Right lobe of liver (tissue), 6 donors: Measurements from ENCODE around the gene EPHB1. TPM values are rescaled to one million over a fixed set of nuclear protein-coding genes. Genes with fewer than 3 reads are reported as not detected.
A peak's percentile ranks its signal among the peaks of the same experiment; 100 is the strongest.

ENCODE experiments used
- ATAC-seq, 4 donors: fragments of 200-7000 bp; cut with Tn5 transposase; one replicate each; pipeline ENCODE4 v1.9.1; 2020; ENCODE audit warnings: mild to moderate bottlenecking in 4 of 4, moderate library complexity in 4 of 4
- DNase-seq, 3 donors: peaks; one replicate each; pipeline ENCODE4 v3.0.0-alpha.2; 2020
- H3K27ac ChIP-seq, 3 donors: fragments of 200-600 bp; one replicate each; pipeline ENCODE4 v1.8.0; 2022
- H3K27me3 ChIP-seq, 2 donors: fragments of 200-600 bp; one replicate each; pipeline ENCODE4 v1.8.0; 2022
- H3K36me3 ChIP-seq, 4 donors: fragments of 200-600 bp; sonication (generic) in 1 of 4; one replicate each; pipeline versions ENCODE4 v1.5.1 to v1.8.0; 2017 to 2022; ENCODE audit warnings: control low read depth in 1 of 4
- H3K4me1 ChIP-seq, 4 donors: fragments of 200-600 bp; sonication (generic) in 1 of 4; one replicate each; pipeline versions ENCODE4 v1.5.1 to v1.8.0; 2017 to 2022; ENCODE audit warnings: control low read depth in 1 of 4
- H3K4me3 ChIP-seq, 3 donors: fragments of 200-600 bp; one replicate each; pipeline ENCODE4 v1.8.0; 2022
- H3K9me3 ChIP-seq, 4 donors: fragments of 200-600 bp; sonication (generic) in 1 of 4; one replicate each; pipeline versions ENCODE4 v1.5.1 to v1.8.0; 2017 to 2022; ENCODE audit warnings: control low read depth in 1 of 4
- POLR2A ChIP-seq: fragments of 450-650 bp; IDR thresholded peaks from one replicate; pipeline ENCODE4 v1.6.1; 2017; ENCODE audit warnings: antibody characterized with exemption, mild to moderate bottlenecking
- WGBS: methylation state at CpG from one replicate; pipeline ENCODE4 v1.1.6; 2018; ENCODE audit warnings: low coverage, low lambda C conversion rate; ENCODE audit not compliant: insufficient coverage; ENCODE audit errors: missing lambda C conversion rate; 5-methylcytosine and 5-hydroxymethylcytosine counted together
- intact Hi-C, 2 donors: fragments of 100-400 bp; cut with DNase I; formaldehyde crosslinking; loops; one replicate each; pipeline versions ENCODE4 v1.11.2 to v1.14.1; 2022
- total RNA-seq, 6 experiments: library from RNA; depleted of rRNA in 2 of 6; stranded (reverse); fragments of >200 nt in 2 of 6; fragmentation: NEBNext Ultra II Directional in 3 of 6; extraction: Animal tissue kit (Norgen Biotek cat#: 25700) in 3 of 6; gene quantifications; one replicate each; pipeline versions ENCODE4 v1.1.0 to v1.2.4, GENCODE V29; 2016 to 2023
- TF ChIP-seq, protein P1 (sequence below), 4 donors: fragments of 200-600 bp in 3 of 4; fragments of 450-650 bp in 1 of 4; IDR thresholded peaks; one replicate each; pipeline versions ENCODE4 v1.5.1 to v1.8.0; 2016 to 2022; ENCODE audit warnings: antibody characterized with exemption in 4 of 4, mild to moderate bottlenecking in 2 of 4
- donor health status: DM: no; HTN: yes; CAD: no.
- donor health status: DM: no; HTN: no; CAD: no.
- donor health status: DM: no; HTN: no; CAD: no.
- donor health status: DM: no; HTN: yes; CAD: no.
- donor health status: DM: no; HTN: yes; CAD: no.

Gene EPHB1
- total RNA-seq, 6 experiments from 2014 or later, result 0.63 to 10.9 (median 1.8) TPM

DNA sequence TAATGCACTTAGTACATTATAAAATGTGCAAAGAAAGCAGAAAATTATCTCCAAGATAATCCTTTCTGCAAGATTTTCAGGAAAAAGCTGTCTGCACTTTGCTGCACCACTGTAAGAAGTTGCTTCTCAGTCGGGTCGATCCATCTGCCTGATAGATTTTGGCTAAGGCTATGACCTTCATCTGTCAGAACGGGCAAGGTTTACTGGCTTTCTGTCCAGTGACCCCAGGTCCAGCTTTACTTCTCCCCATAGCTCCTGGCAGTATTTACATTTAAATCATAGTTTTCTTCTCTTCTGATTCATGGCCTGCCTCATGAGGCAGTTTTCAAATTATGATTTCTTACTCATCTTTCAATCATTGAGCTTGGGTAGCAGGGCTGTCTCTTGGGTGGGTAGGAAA lies 422.7 kb downstream of the EPHB1 start:
- ATAC-seq (peak; percentile 71 to 78 (median 76)), DNase-seq (peak in 1 of 3 donors; percentile 65)
- Histone ChIP-seq H3K4me3 (no peak overlapping the region), H3K9me3 (no peaks in the 10 kb centered on the region), H3K4me1 (peaks cover 0 to 21% (median 6%) of the 10 kb centered on the region in 4 donors), H3K27me3 (no peaks in the 10 kb centered on the region), H3K36me3 (no peaks in the 10 kb centered on the region), H3K27ac (no peak overlapping the region)
- intact Hi-C loops, result no loop called here
- TF ChIP-seq POLR2A, result no peak
- TF ChIP-seq, protein P1, sequence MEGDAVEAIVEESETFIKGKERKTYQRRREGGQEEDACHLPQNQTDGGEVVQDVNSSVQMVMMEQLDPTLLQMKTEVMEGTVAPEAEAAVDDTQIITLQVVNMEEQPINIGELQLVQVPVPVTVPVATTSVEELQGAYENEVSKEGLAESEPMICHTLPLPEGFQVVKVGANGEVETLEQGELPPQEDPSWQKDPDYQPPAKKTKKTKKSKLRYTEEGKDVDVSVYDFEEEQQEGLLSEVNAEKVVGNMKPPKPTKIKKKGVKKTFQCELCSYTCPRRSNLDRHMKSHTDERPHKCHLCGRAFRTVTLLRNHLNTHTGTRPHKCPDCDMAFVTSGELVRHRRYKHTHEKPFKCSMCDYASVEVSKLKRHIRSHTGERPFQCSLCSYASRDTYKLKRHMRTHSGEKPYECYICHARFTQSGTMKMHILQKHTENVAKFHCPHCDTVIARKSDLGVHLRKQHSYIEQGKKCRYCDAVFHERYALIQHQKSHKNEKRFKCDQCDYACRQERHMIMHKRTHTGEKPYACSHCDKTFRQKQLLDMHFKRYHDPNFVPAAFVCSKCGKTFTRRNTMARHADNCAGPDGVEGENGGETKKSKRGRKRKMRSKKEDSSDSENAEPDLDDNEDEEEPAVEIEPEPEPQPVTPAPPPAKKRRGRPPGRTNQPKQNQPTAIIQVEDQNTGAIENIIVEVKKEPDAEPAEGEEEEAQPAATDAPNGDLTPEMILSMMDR (IDR thresholded peaks at IDR 0.05), result no peak
- 18% methylated on average over 3 of the region's 3 CpGs for WGBS

DNA sequence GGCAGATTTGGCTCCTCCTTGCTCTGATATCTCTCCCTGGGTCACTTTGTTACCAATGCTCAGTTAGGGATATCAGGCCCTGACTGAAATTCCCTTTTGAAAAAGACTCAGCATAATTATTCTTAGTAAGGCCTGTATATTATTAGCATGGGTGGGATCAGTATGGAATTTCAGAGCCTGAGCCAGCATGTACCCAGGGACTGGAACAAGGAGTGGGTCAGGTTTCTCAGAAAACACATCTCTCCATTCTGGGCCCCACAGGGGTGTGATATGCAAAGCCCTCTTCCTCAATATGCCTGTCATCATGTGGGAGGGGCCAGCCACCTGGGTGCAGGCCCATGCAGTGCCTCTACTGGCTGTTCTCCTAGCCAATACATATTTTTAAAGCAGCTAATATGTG lies 423.2 kb downstream of the EPHB1 start:
- no peak for TF ChIP-seq POLR2A
- TF ChIP-seq, protein P1 (IDR thresholded peaks at IDR 0.05), result no peak
- intact Hi-C loops, result no loop called here
- Histone ChIP-seq H3K4me1 (peaks cover 0 to 17% (median 4%) of the 10 kb centered on the region in 4 donors), H3K27ac (no peak overlapping the region), H3K27me3 (no peaks in the 10 kb centered on the region), H3K9me3 (no peaks in the 10 kb centered on the region), H3K4me3 (no peak overlapping the region), H3K36me3 (no peaks in the 10 kb centered on the region)
- no peak for ATAC-seq
- no peak for DNase-seq

DNA sequence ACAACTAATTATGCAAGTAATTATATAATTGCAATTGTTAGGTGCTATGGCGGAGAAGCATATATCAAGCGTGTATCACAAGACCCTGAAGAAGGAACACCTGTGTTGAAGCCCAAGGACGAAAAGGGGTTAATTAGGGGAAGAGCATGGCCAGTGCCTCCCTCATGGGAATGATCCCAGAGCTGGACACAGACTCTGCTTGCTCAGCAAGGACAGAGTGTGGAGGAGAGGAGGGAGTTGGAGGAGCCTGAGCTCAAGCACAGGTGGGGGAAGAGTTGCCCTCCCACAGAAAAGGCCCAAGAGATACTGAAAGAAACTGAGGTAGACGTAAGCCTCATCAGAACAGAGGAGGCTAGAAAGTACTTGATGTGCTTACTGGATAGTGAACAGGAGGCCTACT lies 423.7 kb downstream of the EPHB1 start:
- TF ChIP-seq POLR2A, result no peak
- TF ChIP-seq, protein P1 (IDR thresholded peaks at IDR 0.05), result no peak
- no peaks in the 10 kb centered on the region for H3K27me3 ChIP-seq
- H3K4me1 ChIP-seq, result peaks cover 0 to 13% (median 2%) of the 10 kb centered on the region in 4 donors
- H3K36me3 ChIP-seq, result no peaks in the 10 kb centered on the region
- WGBS, result 83% methylated on average over 4 of the region's 4 CpGs
- no peaks in the 10 kb centered on the region for H3K9me3 ChIP-seq
- ATAC-seq (no peak), DNase-seq (no peak)
- H3K4me3 ChIP-seq, result no peak overlapping the region
- H3K27ac ChIP-seq, result no peak overlapping the region
- intact Hi-C loops, result no loop called here

DNA sequence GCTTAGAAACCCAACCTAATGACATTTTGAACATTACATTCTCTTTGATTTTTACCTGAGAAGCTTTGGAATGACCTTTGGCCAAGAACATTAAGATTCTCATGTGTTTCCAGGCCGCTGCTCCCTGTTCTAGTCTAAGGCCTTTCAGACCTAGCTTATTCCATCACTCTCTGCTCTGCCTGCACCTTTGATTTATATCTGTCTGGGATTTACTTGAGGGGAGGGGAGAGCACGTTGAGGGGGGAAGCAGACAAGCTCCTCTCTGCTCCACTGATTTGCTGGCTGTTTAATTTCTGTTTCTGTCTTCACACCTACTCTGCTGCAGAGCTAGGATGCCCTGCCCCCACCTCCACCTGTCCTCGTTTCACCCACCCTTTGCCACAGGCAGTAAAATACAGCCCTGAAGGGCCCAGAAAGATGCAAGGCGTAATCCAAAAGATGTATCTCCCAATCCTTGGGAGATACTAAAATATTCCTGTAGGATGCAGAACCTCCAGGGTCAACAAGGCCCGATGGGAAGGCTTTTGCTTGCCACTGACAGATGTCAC lies 429.8 kb downstream of the EPHB1 start:
- Histone ChIP-seq H3K27me3 (no peaks in the 10 kb centered on the region), H3K4me1 (no peaks in the 10 kb centered on the region), H3K36me3 (no peaks in the 10 kb centered on the region), H3K9me3 (no peaks in the 10 kb centered on the region), H3K4me3 (no peak overlapping the region), H3K27ac (no peak overlapping the region)
- TF ChIP-seq, protein P1 (IDR thresholded peaks at IDR 0.05), result no peak
- TF ChIP-seq POLR2A, result no peak
- ATAC-seq (no peak), DNase-seq (no peak)
- WGBS, result 63% methylated on average over 5 of the region's 5 CpGs
- intact Hi-C loops, result no loop called here

DNA sequence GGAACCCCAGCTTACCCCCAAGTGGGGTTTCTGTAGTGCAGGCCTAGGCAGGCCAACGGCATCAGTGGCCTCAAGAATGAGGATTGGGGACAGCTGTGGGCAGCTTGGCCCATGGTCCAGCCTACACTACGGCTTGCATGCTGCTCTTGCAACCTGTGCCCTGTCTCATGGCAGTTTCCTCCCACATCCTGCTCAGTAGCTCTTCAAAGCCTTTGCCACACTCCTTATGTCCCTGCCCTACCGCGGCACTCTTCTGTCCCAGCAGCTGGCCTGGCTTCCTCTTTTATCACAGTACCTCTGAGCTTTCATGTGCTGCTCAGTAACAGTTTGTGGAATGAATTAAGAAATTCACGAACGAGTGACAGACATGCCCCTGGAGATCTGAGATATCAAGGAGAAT lies 431.0 kb downstream of the EPHB1 start:
- Histone ChIP-seq H3K4me1 (no peaks in the 10 kb centered on the region), H3K9me3 (no peaks in the 10 kb centered on the region), H3K36me3 (no peaks in the 10 kb centered on the region), H3K27ac (no peak overlapping the region), H3K4me3 (no peak overlapping the region), H3K27me3 (no peaks in the 10 kb centered on the region)
- ATAC-seq (peak in 1 of 4 donors; percentile 23), DNase-seq (no peak)
- TF ChIP-seq, protein P1 (IDR thresholded peaks at IDR 0.05), result no peak
- TF ChIP-seq POLR2A, result no peak
- intact Hi-C loops, result no loop called here
- 51% methylated on average over 4 of the region's 6 CpGs for WGBS
